GM12892 (cell line): ENCODE results near the gene ZNF385A.

Experiments
- DNase-seq: peaks from one replicate; pipeline ENCODE4 v3.0.0; 2011; ENCODE audit not compliant: insufficient read length
- FAIRE-seq: peaks from 2 replicates; lab custom pipeline; 2011; peaks lifted over from hg19 to GRCh38; lab: Jason Lieb, UNC
- POLR2A ChIP-seq: IDR thresholded peaks from 2 replicates; pipeline ENCODE4 v1.6.1; 2011; ENCODE audit warnings: low read depth, low read length, control low read depth
- POLR2AphosphoS5 ChIP-seq: IDR thresholded peaks from 2 replicates; pipeline ENCODE4 v1.6.1; 2011; ENCODE audit warnings: low read depth, low read length, control low read depth
- TAF1 ChIP-seq: IDR thresholded peaks from 2 replicates; pipeline ENCODE4 v1.6.1; 2011; ENCODE audit warnings: low read depth, mild to moderate bottlenecking, control low read depth, low read length, borderline replicate concordance

ZNF385A gene

DNA sequence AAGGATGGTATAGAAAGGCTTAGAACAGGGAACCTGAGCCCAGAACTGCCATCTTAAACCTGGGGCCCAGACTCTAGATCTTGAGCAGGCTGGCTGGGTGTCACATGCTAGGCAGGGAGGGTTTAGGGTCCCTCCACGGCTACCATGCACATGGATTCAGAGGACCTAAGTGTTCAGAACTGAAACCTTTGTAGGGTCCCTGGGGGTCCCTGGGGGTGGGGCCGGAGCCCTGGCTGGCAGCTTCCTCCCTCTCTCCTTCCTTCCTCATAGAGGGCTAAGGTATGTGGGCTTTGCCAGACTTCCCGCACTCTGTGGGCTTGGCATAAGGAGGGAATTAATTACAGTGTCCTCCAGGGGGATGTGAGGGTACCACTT, 4.6 kb upstream of the ZNF385A start:
- TF ChIP-seq POLR2A, result no peak
- DNase-seq (no peak), FAIRE-seq (no peak)

DNA sequence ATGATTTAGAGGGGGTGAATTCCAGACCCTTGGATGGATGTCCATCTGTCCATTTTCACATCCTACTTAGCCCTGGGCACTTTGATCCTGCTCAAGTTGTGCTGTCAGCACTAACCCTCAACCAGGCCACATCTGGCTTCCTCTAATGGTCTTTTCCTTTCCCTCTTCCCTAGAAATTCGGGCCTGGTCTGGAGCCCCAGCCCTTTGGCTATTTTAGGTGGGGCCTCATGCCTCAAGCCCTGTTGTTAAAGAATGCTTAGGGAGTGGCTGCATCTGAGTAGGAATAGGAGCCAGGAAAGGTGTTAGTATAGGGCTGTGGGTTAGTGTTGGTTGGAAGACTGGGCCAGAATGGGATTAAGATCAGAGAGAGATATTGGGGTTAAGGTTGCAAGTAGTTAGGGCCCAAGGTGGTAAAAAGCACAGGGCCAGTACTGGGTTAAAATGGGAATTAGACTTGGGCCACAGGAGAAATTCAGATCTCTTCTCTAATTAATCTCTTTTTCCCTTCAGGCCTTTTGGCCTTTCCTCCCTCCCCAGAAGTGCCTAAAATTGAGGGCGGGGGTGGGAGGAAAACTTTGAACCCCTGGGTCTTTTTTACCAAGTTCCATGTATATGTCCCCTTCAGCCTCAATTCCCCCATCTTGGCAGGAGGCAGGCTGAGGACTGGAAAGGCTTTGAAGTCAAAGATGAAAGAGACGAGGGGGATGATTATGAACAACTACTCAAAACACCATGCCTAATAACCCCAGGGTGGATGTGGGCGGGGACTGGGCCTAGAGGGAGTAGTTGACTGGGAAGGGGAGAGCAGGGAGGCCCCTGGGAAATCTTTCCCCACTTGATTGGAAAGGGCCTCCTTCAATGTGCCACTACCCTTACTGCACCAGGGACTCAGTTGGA, 4.0 kb upstream of the ZNF385A start:
- TF ChIP-seq TAF1, result no peak
- TF ChIP-seq POLR2A, result no peak
- no peak for FAIRE-seq

DNA sequence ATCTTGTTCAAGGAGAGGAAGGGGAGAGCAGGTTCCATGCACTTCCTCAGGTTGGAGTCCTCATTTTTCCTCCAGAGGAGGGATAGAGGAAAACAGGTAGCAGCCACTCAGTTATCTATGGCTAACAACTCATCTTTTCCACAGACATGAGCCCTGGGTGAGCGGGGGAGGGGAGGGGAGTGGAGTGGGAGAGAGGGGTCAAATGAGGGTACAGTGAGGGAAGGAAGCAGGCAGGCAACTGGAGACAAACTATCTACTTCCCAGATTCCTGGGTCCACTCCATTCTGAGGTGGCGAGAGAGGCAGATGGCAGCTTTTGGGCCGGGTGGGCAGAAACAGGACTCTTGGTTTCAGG, 2.6 kb upstream of the ZNF385A start:
- no peak for FAIRE-seq

More for the DNA sequence above, 4.0 kb upstream of the ZNF385A start:
- no peak for DNase-seq

GRCh38 chr12:54386403-54387113, 2.0 kb upstream of the ZNF385A start:
- no peak for DNase-seq
- TF ChIP-seq POLR2AphosphoS5 (no peak), TAF1 (no peak), POLR2A (no peak)
- FAIRE-seq, result no peak

More for the DNA sequence above, 2.6 kb upstream of the ZNF385A start:
- TF ChIP-seq POLR2AphosphoS5 (no peak), TAF1 (no peak), POLR2A (no peak)
- no peak for DNase-seq

GRCh38 chr12:54385251-54385914, 850 bp upstream of the ZNF385A start:
- FAIRE-seq, result peak; percentile 63
- no peak for TF ChIP-seq POLR2AphosphoS5
- no peak for TF ChIP-seq TAF1
- 0 out of 2 replicates have a peak, but pooled peaks have one; percentile 13 for TF ChIP-seq POLR2A
- peak; percentile 59 for DNase-seq

GRCh38 chr12:54383041-54383609, 1.4 kb downstream of the ZNF385A start:
- TF ChIP-seq TAF1, result no peak
- no peak for TF ChIP-seq POLR2A
- TF ChIP-seq POLR2AphosphoS5, result no peak
- FAIRE-seq (no peak), DNase-seq (no peak)

DNA sequence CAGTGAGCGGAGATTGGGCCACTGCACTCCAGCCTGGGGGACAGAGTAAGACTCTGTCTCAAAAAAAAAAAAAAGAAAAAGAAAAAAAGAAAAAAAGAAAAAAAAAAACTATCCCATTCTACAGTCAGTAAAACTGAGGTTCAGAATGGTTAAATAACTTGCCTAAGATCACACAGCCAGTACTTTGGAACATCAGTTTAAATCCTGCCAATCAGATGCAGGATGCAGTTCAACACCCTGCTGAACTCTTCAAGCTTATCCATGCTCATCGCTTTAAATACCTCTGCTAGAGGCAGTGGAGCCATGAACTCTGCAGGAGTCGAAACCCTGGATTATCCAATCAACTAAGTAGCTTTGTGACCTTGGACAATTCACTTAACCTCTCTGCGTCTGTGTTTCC, 3.4 kb downstream of the ZNF385A start:
- TF ChIP-seq POLR2AphosphoS5 (no peak), TAF1 (no peak), POLR2A (no peak)
- DNase-seq (no peak), FAIRE-seq (no peak)

- TF ChIP-seq POLR2A, result no peak
- peak; percentile 94 for DNase-seq
- peak; percentile 91 for FAIRE-seq
Observed at GRCh38 chr12:54379398-54380201, 4.9 kb downstream of the ZNF385A start.

- TF ChIP-seq POLR2A (no peak), POLR2AphosphoS5 (no peak), TAF1 (no peak)
- FAIRE-seq (no peak), DNase-seq (no peak)
Observed at GRCh38 chr12:54378796-54379397, 5.6 kb downstream of the ZNF385A start.

- DNase-seq (no peak), FAIRE-seq (no peak)
- TF ChIP-seq POLR2A (no peak), TAF1 (no peak), POLR2AphosphoS5 (no peak)
Observed at GRCh38 chr12:54377797-54378515, 6.6 kb downstream of the ZNF385A start.

DNA sequence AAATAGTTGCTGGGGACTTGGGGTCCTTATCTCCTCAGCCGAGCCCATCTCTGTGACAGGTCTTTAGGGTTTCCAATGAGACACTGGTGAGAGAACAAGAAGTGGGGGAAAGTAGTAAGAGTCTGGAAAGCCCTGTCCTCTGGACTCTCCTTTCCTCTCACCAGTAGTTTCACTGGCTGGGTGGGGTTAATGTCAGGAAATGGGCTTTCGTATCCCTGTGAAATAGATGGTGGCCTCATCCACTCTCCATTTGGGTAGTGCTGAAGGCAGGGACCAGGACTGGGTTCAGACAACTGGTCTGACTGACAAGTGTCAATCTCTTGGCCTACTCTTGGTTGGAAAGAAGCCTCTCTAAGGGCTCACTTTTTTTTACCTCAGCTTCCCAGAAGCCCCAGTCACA, 7.5 kb downstream of the ZNF385A start:
- TF ChIP-seq POLR2A (no peak), POLR2AphosphoS5 (no peak), TAF1 (no peak)
- DNase-seq (no peak), FAIRE-seq (no peak)
